ENCODE results near the gene ANKZF1. TPM values are rescaled to one million over a fixed set of nuclear protein-coding genes. Genes with fewer than 3 reads are reported as not detected.

The ANKZF1 gene
- total and polyA plus RNA-seq, 2 of the 8 experiments (the other 6 are each of a cell fraction or from before 2014, with no cell fraction given) = 32.5 to 50.1 TPM

DNA sequence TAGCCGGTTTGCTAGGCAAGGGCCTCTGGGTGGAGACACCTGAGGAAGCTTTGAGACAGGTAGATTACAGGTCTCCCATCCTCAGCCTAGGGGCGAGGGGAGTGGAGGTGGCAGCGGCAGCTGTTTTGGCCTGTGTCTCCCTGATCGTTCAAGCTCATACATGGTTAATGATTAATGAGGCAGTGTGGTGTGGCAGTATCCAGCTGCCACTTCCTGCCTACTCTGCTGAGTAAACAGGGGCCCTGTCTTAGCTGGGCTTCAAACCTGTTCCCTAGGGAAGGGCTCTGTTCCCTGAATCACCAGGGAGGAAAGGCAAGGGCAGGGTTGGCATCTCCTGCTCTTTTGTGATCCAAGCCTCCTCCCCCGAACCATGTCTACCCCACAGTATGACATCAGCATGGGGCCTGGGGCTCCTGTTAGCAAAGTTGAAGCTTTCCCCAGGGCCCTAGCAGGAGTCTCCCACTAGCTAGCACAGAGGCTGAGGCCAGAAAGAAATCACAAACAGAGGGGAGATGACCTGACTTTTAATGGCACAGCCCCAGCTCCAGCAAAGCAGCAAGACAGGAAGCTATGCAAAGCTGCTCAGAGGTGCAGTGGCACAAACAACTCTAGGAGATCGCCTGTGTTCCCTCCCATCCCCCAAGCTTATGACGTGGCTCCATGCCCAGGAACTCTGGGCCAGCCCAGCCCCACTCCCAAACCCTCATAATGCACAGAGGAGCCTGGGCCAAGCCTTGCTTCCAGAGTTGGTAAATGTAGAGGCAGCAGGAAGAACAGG is 19.8 kb downstream of the ANKZF1 start:
- no peak overlapping the region for H2BK120ac ChIP-seq (replicated peaks; ENCODE audit: low read depth, low read length)
- H3K4me1 ChIP-seq (replicated peaks in 1 of 4; ENCODE audit: control insufficient read depth in 3 of 4, insufficient read depth in 4 of 4, low read length in 3 of 4) = peaks cover 5 to 17% (median 12%) of the 10 kb centered on the region in 4 experiments
- H2BK5ac ChIP-seq (ENCODE audit: low read depth, low read length) = no peak overlapping the region
- H2AFZ ChIP-seq (ENCODE audit: low read length) = no peak overlapping the region
- H3K79me2 ChIP-seq (ENCODE audit: control insufficient read depth in 1 of 2, insufficient read depth in 2 of 2, low read length in 2 of 2) = peaks cover 0 to 5% of the 10 kb centered on the region in 2 experiments; a peak in 1 of 4 replicates
- H2BK15ac ChIP-seq (ENCODE audit: low read length) = no peak overlapping the region
- POLR2A ChIA-PET (ENCODE audit: partially characterized antibody) = interaction anchor here (0.7 to 14.9 kb wide), 16 partner anchors 9 to 269 kb away, joined by 3 to 190 read pairs (median 4); partner anchors contain the start of genes ABCB6, ANKZF1, ATG9A and DNAJB2
- H3K4ac ChIP-seq (replicated peaks; ENCODE audit: insufficient read length, low read depth, low read length) = no peak overlapping the region
- H3K23me2 ChIP-seq (ENCODE audit: low read depth, low read length) = peaks cover 25% of the 10 kb centered on the region
- no peaks in the 10 kb centered on the region for H4K20me1 ChIP-seq (replicated peaks in 1 of 2; ENCODE audit: control insufficient read depth in 1 of 2, insufficient read depth in 2 of 2, low read length in 2 of 2)
- H2BK20ac ChIP-seq (ENCODE audit: low read length) = 0 out of 2 replicates have a peak overlapping the region, but pooled peaks have one; percentile 3
- H3K27ac ChIP-seq (ENCODE audit: low read depth, low read length) = 0 out of 2 replicates have a peak overlapping the region, but pooled peaks have one; percentile 3
- 0 out of 2 replicates have a peak, but pooled peaks have one; percentile 47 for TF ChIP-seq RBBP5 (IDR thresholded peaks at IDR 0.05; ENCODE audit: borderline replicate concordance, low read depth, low read length)
- 0 out of 3 replicates have a peak, but pooled peaks of 1 of the 2 experiments have one; percentile 37 for TF ChIP-seq POLR2A (IDR thresholded peaks at IDR 0.05; ENCODE audit: control extremely low read depth in 1 of 2, low read depth in 2 of 2, low read length in 2 of 2)
- no peak for TF ChIP-seq ZNF274 (IDR thresholded peaks at IDR 0.05; ENCODE audit: borderline replicate concordance, extremely low read depth, low read length)
- TF ChIP-seq JUN (IDR thresholded peaks at IDR 0.05; ENCODE audit: low read depth, low read length) = no peak
- TF ChIP-seq CREB1 (IDR thresholded peaks at IDR 0.05) = 0 out of 2 replicates have a peak, but pooled peaks have one; percentile 37
- H4K8ac ChIP-seq (ENCODE audit: extremely low read depth, insufficient read depth, low read length) = no peak overlapping the region
- H4K5ac ChIP-seq (ENCODE audit: insufficient read length, low read depth, low read length) = no peak overlapping the region
- CTCF ChIA-PET (ENCODE audit: partially characterized antibody) = interaction anchor here (0.7 to 6.6 kb wide), 16 partner anchors 11 to 246 kb away, joined by 3 to 118 read pairs (median 4); partner anchors contain the start of genes DNAJB2 and ZFAND2B
- no peak overlapping the region for H3K18ac ChIP-seq (ENCODE audit: extremely low read depth, low read length)
- H2BK12ac ChIP-seq (ENCODE audit: low read depth, low read length) = no peak overlapping the region
- no peak overlapping the region for H3K4me3 ChIP-seq (ENCODE audit: extremely low read depth in 1 of 4, insufficient read depth in 2 of 4, low read depth in 3 of 4, low read length in 4 of 4)
- WGBS, 2 experiments (ENCODE audit: extremely low coverage in 1 of 2, insufficient coverage in 1 of 2, insufficient read length in 1 of 2, insufficient replicate concordance in 2 of 2, low coverage in 1 of 2, low lambda C conversion rate in 2 of 2, missing lambda C conversion rate in 1 of 2) = 81% methylated on average over 7 of the region's 7 CpGs; no CpG with 5 or more reads in 1 of the 2 experiments
- peaks cover 0 to 9% (median 5%) of the 10 kb centered on the region in 4 experiments; a peak in 5 of 8 replicates for H3K36me3 ChIP-seq (ENCODE audit: control insufficient read depth in 2 of 4, insufficient read depth in 4 of 4, low read length in 3 of 4)
- no peak overlapping the region for H4K91ac ChIP-seq (replicated peaks; ENCODE audit: insufficient read length, low read length)
- H3K9ac ChIP-seq (replicated peaks in 1 of 4; ENCODE audit: extremely low read depth in 1 of 4, low read depth in 3 of 4, low read length in 3 of 4) = peak overlapping the region in 2 of 4 experiments; percentile 19 to 26; a peak in 3 of 7 replicates
- no peak for FAIRE-seq
- no peak overlapping the region for H3K14ac ChIP-seq (ENCODE audit: insufficient read length)
- H2AK5ac ChIP-seq (ENCODE audit: low read depth, low read length) = no peak overlapping the region
- DNase-seq (ENCODE audit: low read depth in 1 of 2, low spot score in 2 of 2) = no peak
- no peaks in the 10 kb centered on the region for H3K9me3 ChIP-seq (ENCODE audit: insufficient read depth in 2 of 2, low read depth in 1 of 2, low read length in 1 of 2)
- no peak overlapping the region for H3K56ac ChIP-seq (replicated peaks; ENCODE audit: insufficient read length, low read depth, low read length)
- H3K79me1 ChIP-seq (ENCODE audit: low read depth, low read length) = peaks cover 8% of the 10 kb centered on the region; the same call in 1 of the 2 replicates
- H3K23ac ChIP-seq (ENCODE audit: insufficient read length) = no peak overlapping the region
- H3K4me2 ChIP-seq (ENCODE audit: insufficient read depth in 1 of 2, low read depth in 2 of 2, low read length in 2 of 2) = peak overlapping the region in 1 of 2 experiments; percentile 20; a peak in 1 of 4 replicates
- H3K27me3 ChIP-seq (replicated peaks in 1 of 4; ENCODE audit: control insufficient read depth in 3 of 4, extremely low read depth in 1 of 4, insufficient read depth in 3 of 4, low read length in 3 of 4) = peaks cover 2 to 25% (median 17%) of the 10 kb centered on the region in 4 experiments
